MCF 10A (cell line): ENCODE measurements around the gene DNAJC16. TPM values are rescaled to one million over a fixed set of nuclear protein-coding genes. Genes with fewer than 3 reads are reported as not detected.

Source experiments
- BruUV-seq: library from RNA; stranded (reverse); fragments of 400-500 nt; replicated peaks from 2 replicates; lab custom pipeline; 2021; lab: Mats Ljungman, UMichigan
- CTCF ChIA-PET: fragments of 300-600 bp; sonication (Branson Sonifier 250); formaldehyde crosslinking; extraction: SDS; loops from one replicate; lab custom pipeline; 2021; ENCODE audit warnings: antibody characterized with exemption, inconsistent platforms; lab: Yijun Ruan, JAX
- POLR2A ChIA-PET: fragments of 300-600, 350-650 bp; sonication (Branson Sonifier 250); formaldehyde crosslinking; extraction: SDS; loops from one replicate; lab custom pipeline; 2020; ENCODE audit warnings: antibody characterized with exemption, inconsistent platforms; lab: Yijun Ruan, JAX
- DNase-seq: peaks from one replicate; pipeline ENCODE4 v3.0.0-alpha.2; 2018; ENCODE audit not compliant: unreplicated experiment
- H3K27ac Mint-ChIP-seq: one replicate; pipeline ENCODE4 v1.8.0; 2022; ENCODE audit warnings: mild to moderate bottlenecking, low read depth, mixed read lengths; ENCODE audit not compliant: unreplicated experiment
- H3K27me3 Mint-ChIP-seq: one replicate; pipeline ENCODE4 v1.8.0; 2022; ENCODE audit warnings: mixed read lengths; ENCODE audit not compliant: insufficient read depth, unreplicated experiment
- H3K36me3 Mint-ChIP-seq: one replicate; pipeline ENCODE4 v1.8.0; 2022; ENCODE audit warnings: mild to moderate bottlenecking, moderate library complexity, mixed read lengths; ENCODE audit not compliant: insufficient read depth, unreplicated experiment
- H3K4me1 Mint-ChIP-seq: one replicate; pipeline ENCODE4 v1.8.0; 2022; ENCODE audit warnings: mixed read lengths; ENCODE audit not compliant: insufficient read depth, unreplicated experiment
- H3K4me3 Mint-ChIP-seq: one replicate; pipeline ENCODE4 v1.8.0; 2022; ENCODE audit warnings: mild to moderate bottlenecking, moderate library complexity, mixed read lengths; ENCODE audit not compliant: unreplicated experiment
- H3K9me3 Mint-ChIP-seq: one replicate; pipeline ENCODE4 v1.8.0; 2022; ENCODE audit warnings: mixed read lengths; ENCODE audit not compliant: unreplicated experiment
- CTCF ChIP-seq: fragments of 200-600 bp; IDR thresholded peaks from one replicate; pipeline ENCODE4 v1.8.0; 2022; ENCODE audit warnings: antibody characterized with exemption, mild to moderate bottlenecking; ENCODE audit not compliant: unreplicated experiment
- intact Hi-C: fragments of 100-400 bp; cut with micrococcal nuclease; formaldehyde crosslinking; loops from 2 replicates; pipeline ENCODE4 v1.14.1; 2022
- total RNA-seq: library from RNA; stranded (reverse); gene quantifications from 2 replicates; pipeline ENCODE4 v1.2.3, GENCODE V29; 2022

Gene DNAJC16
- total RNA-seq, 1 experiment from 2014 or later: 17.2 TPM

- no peak overlapping the region for H3K27ac Mint-ChIP-seq
- H3K4me1 Mint-ChIP-seq: no peaks in the 10 kb centered on the region
- ChIA-PET CTCF (interaction anchor here (0.6 kb wide), 1 partner anchor 432 kb away, joined by 3 read pairs; no protein-coding TSS in a partner anchor), POLR2A (interaction anchor here (0.6 to 2.0 kb wide), 3 partner anchors 10 to 57 kb away, joined by 3 to 9 read pairs (median 4); no protein-coding TSS in a partner anchor)
- no peak for TF ChIP-seq CTCF
- no peaks in the 10 kb centered on the region for H3K9me3 Mint-ChIP-seq
- intact Hi-C loops: no loop called here
- DNase-seq: peak; percentile 41
- peaks cover 93% of the 10 kb centered on the region for H3K36me3 Mint-ChIP-seq
- no TSS peak for BruUV-seq
- no peaks in the 10 kb centered on the region for H3K27me3 Mint-ChIP-seq
- H3K4me3 Mint-ChIP-seq: no peak overlapping the region
Measured at GRCh38 chr1:15538771-15539170, 12.1 kb downstream of the DNAJC16 start.

- Mint-ChIP-seq H3K9me3 (no peaks in the 10 kb centered on the region), H3K27ac (no peak overlapping the region), H3K4me1 (no peaks in the 10 kb centered on the region), H3K27me3 (no peaks in the 10 kb centered on the region), H3K36me3 (peaks cover 87% of the 10 kb centered on the region), H3K4me3 (no peak overlapping the region)
- intact Hi-C loops: no loop called here
- BruUV-seq: no TSS peak
- ChIA-PET POLR2A (interaction anchor here (2.0 kb wide), 1 partner anchor 12 kb away, joined by 9 read pairs; no protein-coding TSS in a partner anchor), CTCF (interaction anchor here (0.9 kb wide), 1 partner anchor 33 kb away, joined by 3 read pairs; no protein-coding TSS in a partner anchor)
- DNase-seq: no peak
- TF ChIP-seq CTCF: no peak
Measured at GRCh38 chr1:15540186-15540585, 13.5 kb downstream of the DNAJC16 start.

- no TSS peak for BruUV-seq
- H3K9me3 Mint-ChIP-seq: no peaks in the 10 kb centered on the region
- ChIA-PET POLR2A (no interaction called here), CTCF (interaction anchor here (0.6 kb wide), 1 partner anchor 161 kb away, joined by 3 read pairs; no protein-coding TSS in a partner anchor)
- no peaks in the 10 kb centered on the region for H3K27me3 Mint-ChIP-seq
- no peak for DNase-seq
- intact Hi-C loops: no loop called here
- H3K36me3 Mint-ChIP-seq: peaks cover 84% of the 10 kb centered on the region
- TF ChIP-seq CTCF: no peak
- H3K27ac Mint-ChIP-seq: no peak overlapping the region
- H3K4me3 Mint-ChIP-seq: no peak overlapping the region
- H3K4me1 Mint-ChIP-seq: no peaks in the 10 kb centered on the region
Measured at GRCh38 chr1:15541231-15541792, 14.7 kb downstream of the DNAJC16 start.

- DNase-seq: no peak
- no peak for TF ChIP-seq CTCF
- no peak overlapping the region for H3K4me3 Mint-ChIP-seq
- H3K27me3 Mint-ChIP-seq: no peaks in the 10 kb centered on the region
- CTCF ChIA-PET: interaction anchor here (0.7 kb wide), 1 partner anchor 449 kb away, joined by 3 read pairs; no protein-coding TSS in a partner anchor
- POLR2A ChIA-PET: interaction anchor here (0.6 to 1.2 kb wide), 2 partner anchors 9 to 76 kb away, joined by 3 read pairs; no protein-coding TSS in a partner anchor
- peaks cover 82% of the 10 kb centered on the region for H3K36me3 Mint-ChIP-seq
- no peaks in the 10 kb centered on the region for H3K9me3 Mint-ChIP-seq
- intact Hi-C loops: no loop called here
- BruUV-seq: no TSS peak
- no peaks in the 10 kb centered on the region for H3K4me1 Mint-ChIP-seq
- H3K27ac Mint-ChIP-seq: no peak overlapping the region
Measured at GRCh38 chr1:15542388-15543250, 16.0 kb downstream of the DNAJC16 start.
